K562 (cell line): ENCODE measurements around the gene SLC2A9. TPM values are rescaled to one million over a fixed set of nuclear protein-coding genes. Genes with fewer than 3 reads are reported as not detected.

Source experiments
- CHCHD3 ChIP-seq: fragments of 250-450 bp; sonication (Bioruptor Pico); IDR thresholded peaks from 2 replicates; pipeline ENCODE4 v2.1.2; 2022; ENCODE audit warnings: mild to moderate bottlenecking
- COPS2 ChIP-seq: fragments of 450-650 bp; conservative IDR thresholded peaks from 2 replicates; pipeline ENCODE4 v1.6.1; 2016; ENCODE audit warnings: mild to moderate bottlenecking, moderate library complexity
- MAFF ChIP-seq: IDR thresholded peaks from 2 replicates; pipeline ENCODE4 v1.6.1; 2012; ENCODE audit warnings: low read length, improper control_type of control experiment
- NUFIP1 ChIP-seq: fragments of 450-650 bp; IDR thresholded peaks from 2 replicates; pipeline ENCODE4 v1.6.1; 2018; ENCODE audit not compliant: partially characterized antibody
- PHTF2 ChIP-seq: fragments of 250-450 bp; sonication (Bioruptor Pico); IDR thresholded peaks from 2 replicates; pipeline ENCODE4 v1.5.0; 2021; ENCODE audit warnings: mild to moderate bottlenecking
- RBM14 ChIP-seq: fragments of 200-400 bp; formaldehyde crosslinking; IDR thresholded peaks from 2 replicates; pipeline ENCODE4 v1.6.1; 2018; ENCODE audit warnings: low read depth, mild to moderate bottlenecking, low read length, moderate library complexity, borderline replicate concordance; ENCODE audit not compliant: insufficient read depth
- RHOXF2B ChIP-seq: fragments of 250-450 bp; sonication (Bioruptor Pico); conservative IDR thresholded peaks from 2 replicates; pipeline ENCODE4 v1.5.1; 2021
- polyA plus RNA-seq, 8 experiments: library from polyadenylated mRNA; depleted of rRNA in 4 of 8; stranded (reverse) in 5 of 8; unstranded in 3 of 8; fragments of >200 nt; fragmentation: Nextera tagmentation in 2 of 8; fragmentation: Illumina TruSeq in 1 of 8; extraction: Ambion mirVana in 2 of 8; extraction: Trizol in 1 of 8; gene quantifications; 2 replicates each; pipeline versions ENCODE4 v1.2.1 to v1.2.3, GENCODE V29; 2011 to 2014; ENCODE audit warnings: inconsistent platforms in 1 of 8, missing spikeins in 1 of 8
- total RNA-seq, 7 experiments: library from RNA; depleted of rRNA in 6 of 7; stranded (reverse); fragments of >200 nt in 6 of 7; fragmentation: Illumina TruSeq in 2 of 7; extraction: Trizol in 2 of 7; gene quantifications; 2 replicates each; pipeline versions ENCODE4 v1.2.1 to v1.2.3, GENCODE V29; 2011 to 2021; ENCODE audit warnings: low replicate concordance in 1 of 7
- TF ChIP-seq, protein P1 (sequence below): fragments of 450-650 bp; formaldehyde crosslinking; IDR thresholded peaks from 2 replicates; pipeline ENCODE4 v1.4.0; 2022; ENCODE audit warnings: missing genetic modification characterization
- TF ChIP-seq, protein P2 (sequence below): fragments of 200-800 bp; sonication (Bioruptor generic); IDR thresholded peaks from 2 replicates; pipeline ENCODE4 v1.6.1; 2016; ENCODE audit warnings: missing genetic modification characterization, missing compliant biosample characterization
- TF ChIP-seq, protein P3 (sequence below): sonication (generic); formaldehyde crosslinking; IDR thresholded peaks from 2 replicates; pipeline ENCODE4 v1.8.1; 2023; ENCODE audit warnings: mild to moderate bottlenecking, missing genetic modification reagents
- TF ChIP-seq, protein P4 (sequence below): sonication (generic); formaldehyde crosslinking; IDR thresholded peaks from 2 replicates; pipeline ENCODE4 v1.8.0; 2023; ENCODE audit warnings: mild to moderate bottlenecking, missing genetic modification reagents

The SLC2A9 gene
- total and polyA plus RNA-seq, 9 of the 15 experiments (the other 6 are each of a cell fraction or from before 2014, with no cell fraction given): 0.15 to 1.9 (median 0.76) TPM

DNA sequence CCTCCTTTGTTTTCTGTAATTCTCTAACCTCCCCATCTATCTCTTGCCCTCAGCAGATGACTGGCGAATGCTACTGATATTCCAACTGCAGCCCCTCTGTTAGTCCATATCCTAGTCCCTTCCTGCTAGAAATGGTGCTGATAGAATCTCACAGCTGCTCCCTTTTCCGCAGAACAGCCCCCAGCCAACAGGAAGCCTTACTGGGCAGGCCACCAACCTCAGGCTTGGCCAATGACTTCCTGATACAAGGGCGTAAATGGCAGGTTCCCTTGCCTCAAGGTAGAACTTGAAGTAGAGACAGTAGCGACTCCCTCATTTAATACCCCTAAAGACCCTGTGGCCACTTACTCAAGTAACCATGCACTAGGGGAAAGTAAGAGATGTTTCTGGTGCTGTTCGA, 26.7 kb upstream of the SLC2A9 start (continued):
- TF ChIP-seq RBM14: no peak
- TF ChIP-seq, protein P1, sequence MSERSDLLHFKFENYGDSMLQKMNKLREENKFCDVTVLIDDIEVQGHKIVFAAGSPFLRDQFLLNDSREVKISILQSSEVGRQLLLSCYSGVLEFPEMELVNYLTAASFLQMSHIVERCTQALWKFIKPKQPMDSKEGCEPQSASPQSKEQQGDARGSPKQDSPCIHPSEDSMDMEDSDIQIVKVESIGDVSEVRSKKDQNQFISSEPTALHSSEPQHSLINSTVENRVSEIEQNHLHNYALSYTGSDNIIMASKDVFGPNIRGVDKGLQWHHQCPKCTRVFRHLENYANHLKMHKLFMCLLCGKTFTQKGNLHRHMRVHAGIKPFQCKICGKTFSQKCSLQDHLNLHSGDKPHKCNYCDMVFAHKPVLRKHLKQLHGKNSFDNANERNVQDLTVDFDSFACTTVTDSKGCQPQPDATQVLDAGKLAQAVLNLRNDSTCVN (CRISPR knock-in tag): no peak
- no peak for TF ChIP-seq CHCHD3 (CRISPR knock-in tag)
- no peak for TF ChIP-seq MAFF
- TF ChIP-seq RHOXF2B (CRISPR knock-in tag): no peak
- no peak for TF ChIP-seq COPS2
- TF ChIP-seq, protein P2, sequence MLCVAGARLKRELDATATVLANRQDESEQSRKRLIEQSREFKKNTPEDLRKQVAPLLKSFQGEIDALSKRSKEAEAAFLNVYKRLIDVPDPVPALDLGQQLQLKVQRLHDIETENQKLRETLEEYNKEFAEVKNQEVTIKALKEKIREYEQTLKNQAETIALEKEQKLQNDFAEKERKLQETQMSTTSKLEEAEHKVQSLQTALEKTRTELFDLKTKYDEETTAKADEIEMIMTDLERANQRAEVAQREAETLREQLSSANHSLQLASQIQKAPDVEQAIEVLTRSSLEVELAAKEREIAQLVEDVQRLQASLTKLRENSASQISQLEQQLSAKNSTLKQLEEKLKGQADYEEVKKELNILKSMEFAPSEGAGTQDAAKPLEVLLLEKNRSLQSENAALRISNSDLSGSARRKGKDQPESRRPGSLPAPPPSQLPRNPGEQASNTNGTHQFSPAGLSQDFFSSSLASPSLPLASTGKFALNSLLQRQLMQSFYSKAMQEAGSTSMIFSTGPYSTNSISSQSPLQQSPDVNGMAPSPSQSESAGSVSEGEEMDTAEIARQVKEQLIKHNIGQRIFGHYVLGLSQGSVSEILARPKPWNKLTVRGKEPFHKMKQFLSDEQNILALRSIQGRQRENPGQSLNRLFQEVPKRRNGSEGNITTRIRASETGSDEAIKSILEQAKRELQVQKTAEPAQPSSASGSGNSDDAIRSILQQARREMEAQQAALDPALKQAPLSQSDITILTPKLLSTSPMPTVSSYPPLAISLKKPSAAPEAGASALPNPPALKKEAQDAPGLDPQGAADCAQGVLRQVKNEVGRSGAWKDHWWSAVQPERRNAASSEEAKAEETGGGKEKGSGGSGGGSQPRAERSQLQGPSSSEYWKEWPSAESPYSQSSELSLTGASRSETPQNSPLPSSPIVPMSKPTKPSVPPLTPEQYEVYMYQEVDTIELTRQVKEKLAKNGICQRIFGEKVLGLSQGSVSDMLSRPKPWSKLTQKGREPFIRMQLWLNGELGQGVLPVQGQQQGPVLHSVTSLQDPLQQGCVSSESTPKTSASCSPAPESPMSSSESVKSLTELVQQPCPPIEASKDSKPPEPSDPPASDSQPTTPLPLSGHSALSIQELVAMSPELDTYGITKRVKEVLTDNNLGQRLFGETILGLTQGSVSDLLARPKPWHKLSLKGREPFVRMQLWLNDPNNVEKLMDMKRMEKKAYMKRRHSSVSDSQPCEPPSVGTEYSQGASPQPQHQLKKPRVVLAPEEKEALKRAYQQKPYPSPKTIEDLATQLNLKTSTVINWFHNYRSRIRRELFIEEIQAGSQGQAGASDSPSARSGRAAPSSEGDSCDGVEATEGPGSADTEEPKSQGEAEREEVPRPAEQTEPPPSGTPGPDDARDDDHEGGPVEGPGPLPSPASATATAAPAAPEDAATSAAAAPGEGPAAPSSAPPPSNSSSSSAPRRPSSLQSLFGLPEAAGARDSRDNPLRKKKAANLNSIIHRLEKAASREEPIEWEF (CRISPR knock-in tag): no peak
- TF ChIP-seq, protein P3, sequence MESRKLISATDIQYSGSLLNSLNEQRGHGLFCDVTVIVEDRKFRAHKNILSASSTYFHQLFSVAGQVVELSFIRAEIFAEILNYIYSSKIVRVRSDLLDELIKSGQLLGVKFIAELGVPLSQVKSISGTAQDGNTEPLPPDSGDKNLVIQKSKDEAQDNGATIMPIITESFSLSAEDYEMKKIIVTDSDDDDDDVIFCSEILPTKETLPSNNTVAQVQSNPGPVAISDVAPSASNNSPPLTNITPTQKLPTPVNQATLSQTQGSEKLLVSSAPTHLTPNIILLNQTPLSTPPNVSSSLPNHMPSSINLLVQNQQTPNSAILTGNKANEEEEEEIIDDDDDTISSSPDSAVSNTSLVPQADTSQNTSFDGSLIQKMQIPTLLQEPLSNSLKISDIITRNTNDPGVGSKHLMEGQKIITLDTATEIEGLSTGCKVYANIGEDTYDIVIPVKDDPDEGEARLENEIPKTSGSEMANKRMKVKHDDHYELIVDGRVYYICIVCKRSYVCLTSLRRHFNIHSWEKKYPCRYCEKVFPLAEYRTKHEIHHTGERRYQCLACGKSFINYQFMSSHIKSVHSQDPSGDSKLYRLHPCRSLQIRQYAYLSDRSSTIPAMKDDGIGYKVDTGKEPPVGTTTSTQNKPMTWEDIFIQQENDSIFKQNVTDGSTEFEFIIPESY (CRISPR knock-in tag): no peak
- no peak for TF ChIP-seq NUFIP1
- TF ChIP-seq PHTF2 (CRISPR knock-in tag): no peak
- TF ChIP-seq, protein P4, sequence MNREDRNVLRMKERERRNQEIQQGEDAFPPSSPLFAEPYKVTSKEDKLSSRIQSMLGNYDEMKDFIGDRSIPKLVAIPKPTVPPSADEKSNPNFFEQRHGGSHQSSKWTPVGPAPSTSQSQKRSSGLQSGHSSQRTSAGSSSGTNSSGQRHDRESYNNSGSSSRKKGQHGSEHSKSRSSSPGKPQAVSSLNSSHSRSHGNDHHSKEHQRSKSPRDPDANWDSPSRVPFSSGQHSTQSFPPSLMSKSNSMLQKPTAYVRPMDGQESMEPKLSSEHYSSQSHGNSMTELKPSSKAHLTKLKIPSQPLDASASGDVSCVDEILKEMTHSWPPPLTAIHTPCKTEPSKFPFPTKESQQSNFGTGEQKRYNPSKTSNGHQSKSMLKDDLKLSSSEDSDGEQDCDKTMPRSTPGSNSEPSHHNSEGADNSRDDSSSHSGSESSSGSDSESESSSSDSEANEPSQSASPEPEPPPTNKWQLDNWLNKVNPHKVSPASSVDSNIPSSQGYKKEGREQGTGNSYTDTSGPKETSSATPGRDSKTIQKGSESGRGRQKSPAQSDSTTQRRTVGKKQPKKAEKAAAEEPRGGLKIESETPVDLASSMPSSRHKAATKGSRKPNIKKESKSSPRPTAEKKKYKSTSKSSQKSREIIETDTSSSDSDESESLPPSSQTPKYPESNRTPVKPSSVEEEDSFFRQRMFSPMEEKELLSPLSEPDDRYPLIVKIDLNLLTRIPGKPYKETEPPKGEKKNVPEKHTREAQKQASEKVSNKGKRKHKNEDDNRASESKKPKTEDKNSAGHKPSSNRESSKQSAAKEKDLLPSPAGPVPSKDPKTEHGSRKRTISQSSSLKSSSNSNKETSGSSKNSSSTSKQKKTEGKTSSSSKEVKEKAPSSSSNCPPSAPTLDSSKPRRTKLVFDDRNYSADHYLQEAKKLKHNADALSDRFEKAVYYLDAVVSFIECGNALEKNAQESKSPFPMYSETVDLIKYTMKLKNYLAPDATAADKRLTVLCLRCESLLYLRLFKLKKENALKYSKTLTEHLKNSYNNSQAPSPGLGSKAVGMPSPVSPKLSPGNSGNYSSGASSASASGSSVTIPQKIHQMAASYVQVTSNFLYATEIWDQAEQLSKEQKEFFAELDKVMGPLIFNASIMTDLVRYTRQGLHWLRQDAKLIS (CRISPR knock-in tag): no peak
- TF ChIP-seq, all 486 proteins: peak for 0
